ENCODE results near the gene ELL2.

The ELL2 gene

GRCh38 chr5:95985249-95985648 is 23.6 kb upstream of the ELL2 start:
- Histone ChIP-seq H3K4me1 (ENCODE audit: insufficient read depth, poor library complexity, severe bottlenecking) (peaks cover 7% of the 10 kb centered on the region), H3K27me3 (ENCODE audit: insufficient read depth, poor library complexity, severe bottlenecking) (no peaks in the 10 kb centered on the region), H3K4me3 (ENCODE audit: severe bottlenecking) (no peak overlapping the region), H3K9me3 (ENCODE audit: severe bottlenecking) (no peaks in the 10 kb centered on the region), H3K36me3 (ENCODE audit: low read depth) (no peaks in the 10 kb centered on the region), H3K27ac (ENCODE audit: poor library complexity, severe bottlenecking) (no peak overlapping the region)
- no peak for DNase-seq (ENCODE audit: low spot score)
- TF ChIP-seq CTCF (IDR thresholded peaks at IDR 0.05; ENCODE audit: poor library complexity, severe bottlenecking): no peak
- ATAC-seq (ENCODE audit: low read depth): no peak

- Histone ChIP-seq H3K27ac (ENCODE audit: poor library complexity, severe bottlenecking) (no peak overlapping the region), H3K36me3 (ENCODE audit: low read depth) (no peaks in the 10 kb centered on the region), H3K9me3 (ENCODE audit: severe bottlenecking) (no peaks in the 10 kb centered on the region), H3K27me3 (ENCODE audit: insufficient read depth, poor library complexity, severe bottlenecking) (no peaks in the 10 kb centered on the region), H3K4me1 (ENCODE audit: insufficient read depth, poor library complexity, severe bottlenecking) (peaks cover 7% of the 10 kb centered on the region), H3K4me3 (ENCODE audit: severe bottlenecking) (no peak overlapping the region)
- no peak for TF ChIP-seq CTCF (IDR thresholded peaks at IDR 0.05; ENCODE audit: poor library complexity, severe bottlenecking)
- ATAC-seq (ENCODE audit: low read depth): peak; percentile 52; the same call in 1 of the 3 replicates
- no peak for DNase-seq (ENCODE audit: low spot score)
Measured at GRCh38 chr5:95984287-95984938, 22.8 kb upstream of the ELL2 start.

GRCh38 chr5:95983509-95983908 is 21.9 kb upstream of the ELL2 start:
- Histone ChIP-seq H3K9me3 (ENCODE audit: severe bottlenecking) (no peaks in the 10 kb centered on the region), H3K4me3 (ENCODE audit: severe bottlenecking) (no peak overlapping the region), H3K27ac (ENCODE audit: poor library complexity, severe bottlenecking) (no peak overlapping the region), H3K4me1 (ENCODE audit: insufficient read depth, poor library complexity, severe bottlenecking) (peaks cover 7% of the 10 kb centered on the region), H3K27me3 (ENCODE audit: insufficient read depth, poor library complexity, severe bottlenecking) (no peaks in the 10 kb centered on the region), H3K36me3 (ENCODE audit: low read depth) (no peaks in the 10 kb centered on the region)
- ATAC-seq (ENCODE audit: low read depth): no peak
- no peak for TF ChIP-seq CTCF (IDR thresholded peaks at IDR 0.05; ENCODE audit: poor library complexity, severe bottlenecking)
- no peak for DNase-seq (ENCODE audit: low spot score)

- TF ChIP-seq CTCF (IDR thresholded peaks at IDR 0.05; ENCODE audit: poor library complexity, severe bottlenecking): no peak
- H3K4me1 ChIP-seq (ENCODE audit: insufficient read depth, poor library complexity, severe bottlenecking): peaks cover 7% of the 10 kb centered on the region
- no peaks in the 10 kb centered on the region for H3K36me3 ChIP-seq (ENCODE audit: low read depth)
- ATAC-seq (ENCODE audit: low read depth) (no peak), DNase-seq (ENCODE audit: low spot score) (no peak)
- H3K27me3 ChIP-seq (ENCODE audit: insufficient read depth, poor library complexity, severe bottlenecking): no peaks in the 10 kb centered on the region
- no peaks in the 10 kb centered on the region for H3K9me3 ChIP-seq (ENCODE audit: severe bottlenecking)
- no peak overlapping the region for H3K27ac ChIP-seq (ENCODE audit: poor library complexity, severe bottlenecking)
- no peak overlapping the region for H3K4me3 ChIP-seq (ENCODE audit: severe bottlenecking)
Measured at GRCh38 chr5:95983080-95983479, 21.4 kb upstream of the ELL2 start.

GRCh38 chr5:95976606-95977005 is 15.0 kb upstream of the ELL2 start:
- Histone ChIP-seq H3K27ac (ENCODE audit: poor library complexity, severe bottlenecking) (no peak overlapping the region), H3K4me3 (ENCODE audit: severe bottlenecking) (no peak overlapping the region), H3K36me3 (ENCODE audit: low read depth) (no peaks in the 10 kb centered on the region), H3K4me1 (ENCODE audit: insufficient read depth, poor library complexity, severe bottlenecking) (no peaks in the 10 kb centered on the region), H3K9me3 (ENCODE audit: severe bottlenecking) (no peaks in the 10 kb centered on the region), H3K27me3 (ENCODE audit: insufficient read depth, poor library complexity, severe bottlenecking) (no peaks in the 10 kb centered on the region)
- TF ChIP-seq CTCF (IDR thresholded peaks at IDR 0.05; ENCODE audit: poor library complexity, severe bottlenecking): no peak
- no peak for ATAC-seq (ENCODE audit: low read depth)
- no peak for DNase-seq (ENCODE audit: low spot score)
